Skeletal muscle cell (primary cell): Measurements from ENCODE around the gene TMC7.

Source experiments
- DNase-seq: peaks from one replicate; pipeline ENCODE4 v3.0.0-alpha.2; 2010; ENCODE audit warnings: low read depth
- H3K4me3 ChIP-seq: 2 replicates; pipeline ENCODE4 v1.5.1; 2011; ENCODE audit warnings: low read depth, mild to moderate bottlenecking, control low read depth, low read length, moderate library complexity

TMC7 gene

GRCh38 chr16:19108409-19109287, 124.9 kb downstream of the TMC7 start:
- H3K4me3 ChIP-seq = no peak overlapping the region
- DNase-seq = no peak

GRCh38 chr16:19109288-19109664, 125.5 kb downstream of the TMC7 start:
- H3K4me3 ChIP-seq = no peak overlapping the region
- DNase-seq = no peak

- no peak overlapping the region for H3K4me3 ChIP-seq
- no peak for DNase-seq
Measured at GRCh38 chr16:19110537-19111360, 127.0 kb downstream of the TMC7 start.

- no peak overlapping the region for H3K4me3 ChIP-seq
- no peak for DNase-seq
Measured at GRCh38 chr16:19112099-19112407, 128.3 kb downstream of the TMC7 start.
